HUES6 (cell line): ENCODE data around the gene TMPRSS13.
"Not testable (repeated sequence)": the region's sequence is repeated elsewhere in the genome, so short reads cannot be mapped to it uniquely, and the experiment has no call there.

ENCODE experiments used
- H3K27ac ChIP-seq: 2 replicates; pipeline ENCODE4 v1.7.0; 2013; ENCODE audit warnings: low read depth, mild to moderate bottlenecking, low read length, inconsistent platforms
- H3K27me3 ChIP-seq: 2 replicates; pipeline ENCODE4 v1.6.1; 2013; ENCODE audit warnings: low read length; ENCODE audit not compliant: control insufficient read depth, insufficient read depth
- H3K36me3 ChIP-seq: 2 replicates; pipeline ENCODE4 v1.6.1; 2013; ENCODE audit warnings: low read length; ENCODE audit not compliant: control insufficient read depth, insufficient read depth
- H3K4me1 ChIP-seq: 2 replicates; pipeline ENCODE4 v1.6.1; 2013; ENCODE audit warnings: low read length; ENCODE audit not compliant: control insufficient read depth, insufficient read depth
- H3K4me3 ChIP-seq: 2 replicates; pipeline ENCODE4 v1.5.1; 2013; ENCODE audit warnings: low read depth, low read length
- H3K9ac ChIP-seq: one replicate; pipeline ENCODE4 v1.6.1; 2013; ENCODE audit warnings: mild to moderate bottlenecking, low read length
- H3K9me3 ChIP-seq: 2 replicates; pipeline ENCODE4 v1.6.1; 2013; ENCODE audit warnings: low read depth, low read length; ENCODE audit not compliant: control insufficient read depth, insufficient read depth

Gene TMPRSS13

GRCh38 chr11:117949062-117949461, 19.9 kb upstream of the TMPRSS13 start:
- Histone ChIP-seq H3K36me3 (no peaks in the 10 kb centered on the region), H3K27me3 (no peaks in the 10 kb centered on the region), H3K4me3 (no peak overlapping the region), H3K4me1 (peaks cover 4% of the 10 kb centered on the region; the same call in 1 of the 2 replicates), H3K9ac (no peak overlapping the region), H3K27ac (no peak overlapping the region), H3K9me3 (no peaks in the 10 kb centered on the region)

GRCh38 chr11:117948466-117948865, 19.3 kb upstream of the TMPRSS13 start:
- H3K27ac ChIP-seq, H3K4me3 ChIP-seq, H3K9me3 ChIP-seq, H3K36me3 ChIP-seq, H3K4me1 ChIP-seq, H3K27me3 ChIP-seq, H3K9ac ChIP-seq: not testable (repeated sequence)

GRCh38 chr11:117947751-117948150, 18.5 kb upstream of the TMPRSS13 start:
- not testable (repeated sequence) for H3K27ac ChIP-seq, H3K9ac ChIP-seq, H3K36me3 ChIP-seq, H3K4me1 ChIP-seq, H3K9me3 ChIP-seq, H3K4me3 ChIP-seq, H3K27me3 ChIP-seq

- H3K36me3 ChIP-seq = no peaks in the 10 kb centered on the region
- H3K9me3 ChIP-seq = no peaks in the 10 kb centered on the region
- no peak overlapping the region for H3K9ac ChIP-seq
- H3K27ac ChIP-seq = no peak overlapping the region
- H3K27me3 ChIP-seq = no peaks in the 10 kb centered on the region
- peaks cover 4% of the 10 kb centered on the region; the same call in 1 of the 2 replicates for H3K4me1 ChIP-seq
- H3K4me3 ChIP-seq = no peak overlapping the region
These were observed 17.8 kb upstream of the TMPRSS13 start for GRCh38 chr11:117946842-117947526.

GRCh38 chr11:117946156-117946841, 17.1 kb upstream of the TMPRSS13 start:
- Histone ChIP-seq H3K9ac (no peak overlapping the region), H3K36me3 (no peaks in the 10 kb centered on the region)

GRCh38 chr11:117945047-117945810, 16.0 kb upstream of the TMPRSS13 start:
- H3K27ac ChIP-seq = no peak overlapping the region
- no peak overlapping the region for H3K4me3 ChIP-seq
- no peaks in the 10 kb centered on the region for H3K9me3 ChIP-seq
- H3K27me3 ChIP-seq = no peaks in the 10 kb centered on the region
- peaks cover 4% of the 10 kb centered on the region; the same call in 1 of the 2 replicates for H3K4me1 ChIP-seq
- H3K9ac ChIP-seq = no peak overlapping the region
- no peaks in the 10 kb centered on the region for H3K36me3 ChIP-seq

More at GRCh38 chr11:117946156-117946841, 17.1 kb upstream of the TMPRSS13 start:
- no peak overlapping the region for H3K4me3 ChIP-seq
- H3K9me3 ChIP-seq = no peaks in the 10 kb centered on the region
- no peaks in the 10 kb centered on the region for H3K27me3 ChIP-seq
- H3K27ac ChIP-seq = no peak overlapping the region
- H3K4me1 ChIP-seq = peaks cover 4% of the 10 kb centered on the region; the same call in 1 of the 2 replicates

GRCh38 chr11:117944554-117944953, 15.4 kb upstream of the TMPRSS13 start:
- Histone ChIP-seq H3K36me3 (no peaks in the 10 kb centered on the region), H3K4me1 (peaks cover 4% of the 10 kb centered on the region; the same call in 1 of the 2 replicates), H3K9me3 (no peaks in the 10 kb centered on the region), H3K9ac (no peak overlapping the region), H3K27me3 (no peaks in the 10 kb centered on the region), H3K4me3 (no peak overlapping the region), H3K27ac (no peak overlapping the region)

GRCh38 chr11:117941976-117942654, 12.9 kb upstream of the TMPRSS13 start:
- no peaks in the 10 kb centered on the region for H3K27me3 ChIP-seq
- peaks cover 4% of the 10 kb centered on the region; the same call in 1 of the 2 replicates for H3K4me1 ChIP-seq
- H3K9ac ChIP-seq = no peak overlapping the region
- no peaks in the 10 kb centered on the region for H3K9me3 ChIP-seq
- H3K36me3 ChIP-seq = no peaks in the 10 kb centered on the region
- H3K4me3 ChIP-seq = no peak overlapping the region
- H3K27ac ChIP-seq = no peak overlapping the region

- no peaks in the 10 kb centered on the region; the same call in 1 of the 2 replicates for H3K4me1 ChIP-seq
- H3K9ac ChIP-seq = no peak overlapping the region
- no peak overlapping the region for H3K4me3 ChIP-seq
- H3K9me3 ChIP-seq = no peaks in the 10 kb centered on the region
- no peaks in the 10 kb centered on the region for H3K27me3 ChIP-seq
- H3K36me3 ChIP-seq = no peaks in the 10 kb centered on the region
- H3K27ac ChIP-seq = no peak overlapping the region
These were observed 12.0 kb upstream of the TMPRSS13 start for GRCh38 chr11:117941163-117941707.

GRCh38 chr11:117940736-117941135, 11.5 kb upstream of the TMPRSS13 start:
- Histone ChIP-seq H3K27me3 (no peaks in the 10 kb centered on the region), H3K27ac (no peak overlapping the region), H3K36me3 (no peaks in the 10 kb centered on the region), H3K9ac (no peak overlapping the region), H3K9me3 (no peaks in the 10 kb centered on the region), H3K4me3 (no peak overlapping the region), H3K4me1 (no peaks in the 10 kb centered on the region)
